ENCODE results near the gene CEP112.

DNA sequence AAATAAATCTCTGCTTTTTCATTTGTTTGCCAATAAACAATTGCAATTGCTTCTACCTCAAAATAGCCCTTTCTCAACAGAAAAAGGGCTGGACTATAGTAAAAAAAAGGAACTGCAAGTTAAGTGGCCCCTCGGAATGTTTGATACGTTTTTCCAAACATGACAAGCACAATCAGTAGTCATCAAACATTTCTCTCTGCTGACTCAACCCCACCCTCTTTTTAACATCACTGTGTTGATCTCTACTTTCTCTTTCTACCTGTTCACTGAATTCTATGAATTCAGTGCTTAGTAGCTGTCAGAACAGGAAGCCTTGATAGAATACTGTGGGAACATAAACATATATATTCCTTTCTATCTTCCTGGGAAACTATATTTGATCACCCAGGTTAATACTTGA lies 514.0 kb downstream of the CEP112 start:
- TF ChIP-seq CTCF (IDR thresholded peaks at IDR 0.05; ENCODE audit: low read depth, low read length) (no peak), POLR2A (IDR thresholded peaks at IDR 0.05; ENCODE audit: extremely low read depth, insufficient read length) (no peak), MYC (IDR thresholded peaks at IDR 0.05; ENCODE audit: low read depth, low read length) (no peak)
- TF ChIP-seq, protein P1, sequence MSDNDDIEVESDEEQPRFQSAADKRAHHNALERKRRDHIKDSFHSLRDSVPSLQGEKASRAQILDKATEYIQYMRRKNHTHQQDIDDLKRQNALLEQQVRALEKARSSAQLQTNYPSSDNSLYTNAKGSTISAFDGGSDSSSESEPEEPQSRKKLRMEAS (IDR thresholded peaks at IDR 0.05; ENCODE audit: low read depth, low read length): no peak

Data from NB4 (cell line).